DND-41 (cell line): ENCODE measurements around the gene DUSP28.

Experiments used
- EZH2 ChIP-seq: IDR thresholded peaks from 3 replicates; pipeline ENCODE4 v1.6.1; 2012; ENCODE audit warnings: borderline replicate concordance, low read depth, mild to moderate bottlenecking, moderate library complexity, low read length, inconsistent platforms; ENCODE audit not compliant: severe bottlenecking
- TF ChIP-seq, protein P1 (sequence below): IDR thresholded peaks from 2 replicates; pipeline ENCODE4 v1.5.1; 2012; ENCODE audit warnings: borderline replicate concordance, low read length, moderate library complexity, mild to moderate bottlenecking; ENCODE audit not compliant: poor library complexity, severe bottlenecking; ENCODE audit errors: extremely low read depth

DNA sequence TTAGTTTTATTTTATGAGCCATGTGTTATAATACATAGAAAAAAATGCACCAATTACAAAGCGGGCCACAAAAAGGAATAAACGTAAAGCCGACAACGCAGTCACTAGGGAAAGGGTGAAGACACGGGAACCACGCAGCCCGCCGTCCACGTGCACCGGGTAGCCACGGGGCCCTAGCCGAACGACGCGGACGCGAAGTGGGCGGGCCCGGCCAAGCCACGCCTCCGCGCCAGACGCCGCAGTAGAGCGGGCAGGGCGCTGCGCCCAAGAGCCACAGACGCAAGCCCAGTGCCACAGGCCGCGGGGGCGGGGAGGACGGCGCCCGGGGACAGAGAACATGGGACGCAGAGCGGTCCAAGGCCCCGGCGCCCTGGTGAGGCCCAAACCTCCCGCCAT, at the start of gene DUSP28:
- TF ChIP-seq, protein P1, sequence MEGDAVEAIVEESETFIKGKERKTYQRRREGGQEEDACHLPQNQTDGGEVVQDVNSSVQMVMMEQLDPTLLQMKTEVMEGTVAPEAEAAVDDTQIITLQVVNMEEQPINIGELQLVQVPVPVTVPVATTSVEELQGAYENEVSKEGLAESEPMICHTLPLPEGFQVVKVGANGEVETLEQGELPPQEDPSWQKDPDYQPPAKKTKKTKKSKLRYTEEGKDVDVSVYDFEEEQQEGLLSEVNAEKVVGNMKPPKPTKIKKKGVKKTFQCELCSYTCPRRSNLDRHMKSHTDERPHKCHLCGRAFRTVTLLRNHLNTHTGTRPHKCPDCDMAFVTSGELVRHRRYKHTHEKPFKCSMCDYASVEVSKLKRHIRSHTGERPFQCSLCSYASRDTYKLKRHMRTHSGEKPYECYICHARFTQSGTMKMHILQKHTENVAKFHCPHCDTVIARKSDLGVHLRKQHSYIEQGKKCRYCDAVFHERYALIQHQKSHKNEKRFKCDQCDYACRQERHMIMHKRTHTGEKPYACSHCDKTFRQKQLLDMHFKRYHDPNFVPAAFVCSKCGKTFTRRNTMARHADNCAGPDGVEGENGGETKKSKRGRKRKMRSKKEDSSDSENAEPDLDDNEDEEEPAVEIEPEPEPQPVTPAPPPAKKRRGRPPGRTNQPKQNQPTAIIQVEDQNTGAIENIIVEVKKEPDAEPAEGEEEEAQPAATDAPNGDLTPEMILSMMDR = no peak
- no peak for TF ChIP-seq EZH2
